ENCODE results near the gene NUBP2. TPM values are rescaled to one million over a fixed set of nuclear protein-coding genes. Genes with fewer than 3 reads are reported as not detected.

Gene NUBP2
- total RNA-seq, 1 experiment from 2014 or later, result 89.2 TPM

DNA sequence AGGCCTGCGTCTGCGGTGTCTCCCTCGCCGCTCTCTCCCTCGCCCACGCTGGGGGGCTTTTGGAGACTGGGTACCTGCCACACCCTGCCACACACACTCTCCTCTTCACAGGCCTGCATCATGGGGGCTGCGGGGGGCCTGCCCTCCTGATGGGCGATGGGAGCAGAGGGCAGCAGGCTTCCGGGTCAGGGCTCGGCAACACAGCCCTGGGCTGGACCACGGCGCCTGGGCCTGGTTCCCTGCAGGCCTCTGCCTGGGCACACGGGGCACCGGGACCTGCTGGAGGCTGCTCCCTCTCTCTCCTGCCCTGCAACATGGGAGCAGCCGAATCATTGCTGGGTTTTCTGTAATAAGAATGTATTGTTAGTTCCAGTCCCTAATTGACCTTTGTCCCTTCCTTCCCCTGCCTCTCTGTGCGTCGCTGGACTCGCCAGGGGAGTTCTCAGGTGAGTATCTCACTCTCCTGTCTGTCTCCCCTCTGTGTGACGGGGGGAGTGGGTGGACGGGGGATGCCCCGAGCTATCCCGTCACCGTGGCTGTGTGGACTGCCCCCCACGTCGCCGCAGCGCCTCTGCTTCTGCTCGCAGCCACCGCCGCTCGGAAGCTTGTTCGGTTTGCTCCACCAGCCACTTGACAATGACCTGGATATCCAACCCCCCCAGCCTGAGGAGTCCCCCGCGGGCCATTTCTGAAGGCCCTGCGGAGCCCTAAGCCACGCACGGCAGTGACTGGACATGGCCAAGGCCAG, 24.9 kb upstream of the NUBP2 start:
- ChIA-PET POLR2A (no interaction called here), CTCF (no interaction called here)
- no peaks in the 10 kb centered on the region for H3K27me3 Mint-ChIP-seq (ENCODE audit: low read depth)
- H3K36me3 Mint-ChIP-seq, result peaks cover 4% of the 10 kb centered on the region; the same call in 1 of the 2 replicates
- ATAC-seq (no peak), DNase-seq (ENCODE audit: low spot score) (no peak)
- no peak for TF ChIP-seq NR3C1 (CRISPR knock-in tag; conservative IDR thresholded peaks at IDR 0.05; ENCODE audit: low read depth)
- no peak for TF ChIP-seq ZNF138 (CRISPR knock-in tag; conservative IDR thresholded peaks at IDR 0.05)
- TF ChIP-seq FOXP1 (CRISPR knock-in tag; IDR thresholded peaks at IDR 0.05; ENCODE audit: borderline replicate concordance), result no peak
- no peak for TF ChIP-seq ATF1 (CRISPR knock-in tag; IDR thresholded peaks at IDR 0.05)
- TF ChIP-seq, protein P1, sequence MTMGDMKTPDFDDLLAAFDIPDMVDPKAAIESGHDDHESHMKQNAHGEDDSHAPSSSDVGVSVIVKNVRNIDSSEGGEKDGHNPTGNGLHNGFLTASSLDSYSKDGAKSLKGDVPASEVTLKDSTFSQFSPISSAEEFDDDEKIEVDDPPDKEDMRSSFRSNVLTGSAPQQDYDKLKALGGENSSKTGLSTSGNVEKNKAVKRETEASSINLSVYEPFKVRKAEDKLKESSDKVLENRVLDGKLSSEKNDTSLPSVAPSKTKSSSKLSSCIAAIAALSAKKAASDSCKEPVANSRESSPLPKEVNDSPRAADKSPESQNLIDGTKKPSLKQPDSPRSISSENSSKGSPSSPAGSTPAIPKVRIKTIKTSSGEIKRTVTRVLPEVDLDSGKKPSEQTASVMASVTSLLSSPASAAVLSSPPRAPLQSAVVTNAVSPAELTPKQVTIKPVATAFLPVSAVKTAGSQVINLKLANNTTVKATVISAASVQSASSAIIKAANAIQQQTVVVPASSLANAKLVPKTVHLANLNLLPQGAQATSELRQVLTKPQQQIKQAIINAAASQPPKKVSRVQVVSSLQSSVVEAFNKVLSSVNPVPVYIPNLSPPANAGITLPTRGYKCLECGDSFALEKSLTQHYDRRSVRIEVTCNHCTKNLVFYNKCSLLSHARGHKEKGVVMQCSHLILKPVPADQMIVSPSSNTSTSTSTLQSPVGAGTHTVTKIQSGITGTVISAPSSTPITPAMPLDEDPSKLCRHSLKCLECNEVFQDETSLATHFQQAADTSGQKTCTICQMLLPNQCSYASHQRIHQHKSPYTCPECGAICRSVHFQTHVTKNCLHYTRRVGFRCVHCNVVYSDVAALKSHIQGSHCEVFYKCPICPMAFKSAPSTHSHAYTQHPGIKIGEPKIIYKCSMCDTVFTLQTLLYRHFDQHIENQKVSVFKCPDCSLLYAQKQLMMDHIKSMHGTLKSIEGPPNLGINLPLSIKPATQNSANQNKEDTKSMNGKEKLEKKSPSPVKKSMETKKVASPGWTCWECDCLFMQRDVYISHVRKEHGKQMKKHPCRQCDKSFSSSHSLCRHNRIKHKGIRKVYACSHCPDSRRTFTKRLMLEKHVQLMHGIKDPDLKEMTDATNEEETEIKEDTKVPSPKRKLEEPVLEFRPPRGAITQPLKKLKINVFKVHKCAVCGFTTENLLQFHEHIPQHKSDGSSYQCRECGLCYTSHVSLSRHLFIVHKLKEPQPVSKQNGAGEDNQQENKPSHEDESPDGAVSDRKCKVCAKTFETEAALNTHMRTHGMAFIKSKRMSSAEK (CRISPR knock-in tag; IDR thresholded peaks at IDR 0.05; ENCODE audit: borderline replicate concordance), result no peak
- TF ChIP-seq, protein P2, sequence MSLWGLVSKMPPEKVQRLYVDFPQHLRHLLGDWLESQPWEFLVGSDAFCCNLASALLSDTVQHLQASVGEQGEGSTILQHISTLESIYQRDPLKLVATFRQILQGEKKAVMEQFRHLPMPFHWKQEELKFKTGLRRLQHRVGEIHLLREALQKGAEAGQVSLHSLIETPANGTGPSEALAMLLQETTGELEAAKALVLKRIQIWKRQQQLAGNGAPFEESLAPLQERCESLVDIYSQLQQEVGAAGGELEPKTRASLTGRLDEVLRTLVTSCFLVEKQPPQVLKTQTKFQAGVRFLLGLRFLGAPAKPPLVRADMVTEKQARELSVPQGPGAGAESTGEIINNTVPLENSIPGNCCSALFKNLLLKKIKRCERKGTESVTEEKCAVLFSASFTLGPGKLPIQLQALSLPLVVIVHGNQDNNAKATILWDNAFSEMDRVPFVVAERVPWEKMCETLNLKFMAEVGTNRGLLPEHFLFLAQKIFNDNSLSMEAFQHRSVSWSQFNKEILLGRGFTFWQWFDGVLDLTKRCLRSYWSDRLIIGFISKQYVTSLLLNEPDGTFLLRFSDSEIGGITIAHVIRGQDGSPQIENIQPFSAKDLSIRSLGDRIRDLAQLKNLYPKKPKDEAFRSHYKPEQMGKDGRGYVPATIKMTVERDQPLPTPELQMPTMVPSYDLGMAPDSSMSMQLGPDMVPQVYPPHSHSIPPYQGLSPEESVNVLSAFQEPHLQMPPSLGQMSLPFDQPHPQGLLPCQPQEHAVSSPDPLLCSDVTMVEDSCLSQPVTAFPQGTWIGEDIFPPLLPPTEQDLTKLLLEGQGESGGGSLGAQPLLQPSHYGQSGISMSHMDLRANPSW (CRISPR knock-in tag; conservative IDR thresholded peaks at IDR 0.05; ENCODE audit: low read depth), result no peak
- TF ChIP-seq KAT7 (CRISPR knock-in tag; IDR thresholded peaks at IDR 0.05; ENCODE audit: borderline replicate concordance), result no peak
- TF ChIP-seq MYBL2 (CRISPR knock-in tag; IDR thresholded peaks at IDR 0.05), result no peak
- no peak for TF ChIP-seq HMGA2 (CRISPR knock-in tag; IDR thresholded peaks at IDR 0.05)
- no peak for TF ChIP-seq TEAD4 (CRISPR knock-in tag; IDR thresholded peaks at IDR 0.05)
- no peak for TF ChIP-seq ZNF317 (CRISPR knock-in tag; IDR thresholded peaks at IDR 0.05; ENCODE audit: borderline replicate concordance, low read depth)
- TF ChIP-seq HMGXB4 (CRISPR knock-in tag; IDR thresholded peaks at IDR 0.05), result no peak
- TF ChIP-seq ZSCAN18 (CRISPR knock-in tag; IDR thresholded peaks at IDR 0.05), result no peak
- no peak for TF ChIP-seq ZNF396 (CRISPR knock-in tag; IDR thresholded peaks at IDR 0.05; ENCODE audit: borderline replicate concordance)
- TF ChIP-seq TEAD1 (CRISPR knock-in tag; IDR thresholded peaks at IDR 0.05), result no peak
- TF ChIP-seq NFE2L1 (CRISPR knock-in tag; IDR thresholded peaks at IDR 0.05), result no peak
- TF ChIP-seq, protein P3, sequence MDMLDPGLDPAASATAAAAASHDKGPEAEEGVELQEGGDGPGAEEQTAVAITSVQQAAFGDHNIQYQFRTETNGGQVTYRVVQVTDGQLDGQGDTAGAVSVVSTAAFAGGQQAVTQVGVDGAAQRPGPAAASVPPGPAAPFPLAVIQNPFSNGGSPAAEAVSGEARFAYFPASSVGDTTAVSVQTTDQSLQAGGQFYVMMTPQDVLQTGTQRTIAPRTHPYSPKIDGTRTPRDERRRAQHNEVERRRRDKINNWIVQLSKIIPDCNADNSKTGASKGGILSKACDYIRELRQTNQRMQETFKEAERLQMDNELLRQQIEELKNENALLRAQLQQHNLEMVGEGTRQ (CRISPR knock-in tag; IDR thresholded peaks at IDR 0.05), result no peak
- TF ChIP-seq USF1 (CRISPR knock-in tag; IDR thresholded peaks at IDR 0.05), result no peak
- H3K27ac Mint-ChIP-seq, result no peak overlapping the region
- no peak overlapping the region for H3K4me3 Mint-ChIP-seq
- H3K4me1 Mint-ChIP-seq, result no peaks in the 10 kb centered on the region
- no peaks in the 10 kb centered on the region for H3K9me3 Mint-ChIP-seq
